Midbrain (tissue), 1 donor: ENCODE results near the gene HAGH.

ENCODE experiments used
- DNase-seq: peaks from one replicate; lab custom pipeline; 2025; lab: John Stamatoyannopoulos, UW

Gene HAGH

DNA sequence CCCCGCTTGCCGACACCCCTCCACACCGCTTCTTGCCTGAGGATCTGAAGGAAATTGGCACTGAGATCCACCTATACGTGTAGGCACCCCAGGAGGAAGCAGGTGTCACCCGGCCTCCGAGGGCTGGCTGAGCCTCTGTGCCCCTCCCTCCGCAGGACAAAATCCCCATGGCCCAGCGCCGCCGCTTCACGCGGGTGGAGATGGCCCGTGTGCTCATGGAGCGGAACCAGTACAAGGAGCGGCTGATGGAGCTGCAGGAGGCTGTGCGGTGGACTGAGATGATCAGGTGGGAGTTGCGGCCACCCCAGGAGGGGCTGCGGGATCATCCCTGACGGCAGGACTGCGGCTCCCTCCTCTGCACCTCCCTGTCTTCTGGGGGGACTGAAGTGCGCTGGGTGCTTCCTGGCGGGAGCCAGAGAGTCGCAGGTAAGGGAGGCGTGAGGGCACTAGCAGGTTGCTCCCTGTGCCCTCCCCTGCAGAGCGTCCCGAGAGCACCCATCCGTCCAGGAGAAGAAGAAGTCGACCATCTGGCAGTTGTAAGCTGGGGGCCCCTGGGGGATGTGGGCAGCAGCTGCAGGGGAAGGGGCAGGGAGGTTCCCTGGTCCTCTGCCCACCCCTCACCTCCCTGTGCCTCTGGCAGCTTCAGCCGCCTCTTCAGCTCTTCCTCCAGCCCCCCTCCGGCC is 64.3 kb downstream of the HAGH start:
- no peak for DNase-seq

DNA sequence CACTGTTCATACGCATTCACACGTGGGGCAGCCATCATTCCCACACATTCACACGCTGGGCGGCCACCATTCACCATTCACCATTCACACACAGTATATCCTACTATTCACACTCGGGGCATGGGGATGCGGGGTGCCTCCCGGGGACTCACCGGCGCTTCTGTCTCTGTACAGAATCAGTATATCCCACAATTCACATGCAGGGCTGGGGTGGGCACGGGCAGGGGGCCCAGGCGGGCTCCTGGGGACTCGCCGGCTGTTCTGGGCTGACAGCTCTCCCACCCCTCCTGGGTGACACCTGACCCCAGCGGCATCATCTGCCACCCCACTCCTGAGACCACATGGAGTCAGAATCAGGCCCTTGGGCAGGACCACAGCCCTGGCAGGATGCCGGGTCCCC is 64.9 kb downstream of the HAGH start:
- no peak for DNase-seq

DNA sequence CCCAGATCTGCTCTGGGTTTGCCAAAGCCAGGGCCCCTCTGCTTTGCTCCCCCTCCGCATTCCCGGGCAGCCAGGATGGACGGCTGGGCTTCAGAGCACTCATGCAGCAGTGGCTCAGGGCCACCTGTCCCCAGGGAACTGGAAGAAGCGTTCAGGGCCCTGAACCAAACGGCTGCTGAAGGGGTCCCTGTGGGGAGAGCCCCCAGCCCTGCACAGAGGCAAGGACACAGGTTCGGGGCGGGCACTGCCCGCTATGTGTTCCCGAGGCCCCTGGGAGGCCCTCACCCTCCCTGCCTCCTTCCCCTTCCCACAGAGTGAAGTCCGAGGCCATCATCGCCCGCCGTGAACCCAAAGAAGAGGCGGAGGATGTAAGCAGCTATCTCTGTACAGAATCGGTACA is 65.7 kb downstream of the HAGH start:
- DNase-seq = no peak

DNA sequence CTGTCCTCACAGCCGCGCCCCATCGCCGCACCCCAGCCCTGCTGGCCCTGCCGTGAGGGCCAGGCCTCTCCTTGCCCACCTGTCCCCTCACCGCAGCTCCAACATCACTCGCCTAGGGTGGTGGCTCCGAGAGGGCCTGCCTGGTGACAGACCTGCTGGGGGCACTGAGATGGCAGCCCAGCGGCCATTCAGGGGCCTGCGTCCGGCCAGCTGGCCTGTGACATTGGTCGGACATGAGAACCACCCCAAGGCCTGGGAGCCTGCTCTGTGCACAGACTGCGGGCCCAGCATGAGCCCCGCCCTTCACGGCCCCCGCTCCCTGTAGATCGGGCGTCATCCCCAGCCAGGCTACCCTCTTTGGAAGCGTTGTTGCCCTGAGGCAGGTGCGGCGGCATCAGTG is 67.1 kb downstream of the HAGH start:
- no peak for DNase-seq

DNA sequence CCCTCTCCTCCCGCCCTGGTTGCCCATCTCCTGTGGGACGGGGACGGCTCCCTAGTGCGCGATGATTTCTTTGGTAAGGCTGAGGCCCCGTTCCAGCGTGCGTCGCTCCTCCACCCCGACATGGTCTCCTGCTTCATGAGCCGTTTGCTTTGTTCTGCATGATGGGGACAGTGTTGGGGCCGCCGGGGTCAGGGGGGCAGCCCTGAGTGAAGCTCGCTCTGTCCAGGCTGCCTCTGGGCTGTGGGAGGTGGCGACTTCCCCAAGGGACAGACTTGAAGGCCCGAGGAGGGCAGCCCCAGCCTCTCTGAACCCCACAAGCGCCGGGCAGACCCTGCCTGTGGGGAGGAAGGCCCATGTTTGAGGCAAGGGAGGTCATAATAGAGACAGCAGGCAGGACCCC is 67.7 kb downstream of the HAGH start:
- no peak for DNase-seq

DNA sequence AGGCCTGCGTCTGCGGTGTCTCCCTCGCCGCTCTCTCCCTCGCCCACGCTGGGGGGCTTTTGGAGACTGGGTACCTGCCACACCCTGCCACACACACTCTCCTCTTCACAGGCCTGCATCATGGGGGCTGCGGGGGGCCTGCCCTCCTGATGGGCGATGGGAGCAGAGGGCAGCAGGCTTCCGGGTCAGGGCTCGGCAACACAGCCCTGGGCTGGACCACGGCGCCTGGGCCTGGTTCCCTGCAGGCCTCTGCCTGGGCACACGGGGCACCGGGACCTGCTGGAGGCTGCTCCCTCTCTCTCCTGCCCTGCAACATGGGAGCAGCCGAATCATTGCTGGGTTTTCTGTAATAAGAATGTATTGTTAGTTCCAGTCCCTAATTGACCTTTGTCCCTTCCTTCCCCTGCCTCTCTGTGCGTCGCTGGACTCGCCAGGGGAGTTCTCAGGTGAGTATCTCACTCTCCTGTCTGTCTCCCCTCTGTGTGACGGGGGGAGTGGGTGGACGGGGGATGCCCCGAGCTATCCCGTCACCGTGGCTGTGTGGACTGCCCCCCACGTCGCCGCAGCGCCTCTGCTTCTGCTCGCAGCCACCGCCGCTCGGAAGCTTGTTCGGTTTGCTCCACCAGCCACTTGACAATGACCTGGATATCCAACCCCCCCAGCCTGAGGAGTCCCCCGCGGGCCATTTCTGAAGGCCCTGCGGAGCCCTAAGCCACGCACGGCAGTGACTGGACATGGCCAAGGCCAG is 68.7 kb downstream of the HAGH start:
- no peak for DNase-seq
